GM13977 (cell line): ENCODE measurements around the gene EFCAB8.

ENCODE experiments used
- DNase-seq: peaks from one replicate; pipeline ENCODE4 v3.0.0; 2012; ENCODE audit warnings: low spot score
- in situ Hi-C: fragments of 300-500 bp; cut with MboI; formaldehyde crosslinking; loops from one replicate; pipeline ENCODE4 v1.12.0; 2022; ENCODE audit warnings: low sequenced_read_pairs, low pct_unique_long_range_greater_than_20kb, mixed read lengths, inconsistent platforms; ENCODE audit not compliant: unreplicated experiment
- TF ChIP-seq, protein P1 (sequence below): IDR thresholded peaks from 2 replicates; pipeline ENCODE4 v1.5.1; 2012; ENCODE audit warnings: mild to moderate bottlenecking, control low read depth; ENCODE audit not compliant: insufficient read depth; ENCODE audit errors: extremely low read depth, missing control alignments

EFCAB8 gene

GRCh38 chr20:32830437-32830836 lies 28.3 kb upstream of the EFCAB8 start:
- TF ChIP-seq, protein P1, sequence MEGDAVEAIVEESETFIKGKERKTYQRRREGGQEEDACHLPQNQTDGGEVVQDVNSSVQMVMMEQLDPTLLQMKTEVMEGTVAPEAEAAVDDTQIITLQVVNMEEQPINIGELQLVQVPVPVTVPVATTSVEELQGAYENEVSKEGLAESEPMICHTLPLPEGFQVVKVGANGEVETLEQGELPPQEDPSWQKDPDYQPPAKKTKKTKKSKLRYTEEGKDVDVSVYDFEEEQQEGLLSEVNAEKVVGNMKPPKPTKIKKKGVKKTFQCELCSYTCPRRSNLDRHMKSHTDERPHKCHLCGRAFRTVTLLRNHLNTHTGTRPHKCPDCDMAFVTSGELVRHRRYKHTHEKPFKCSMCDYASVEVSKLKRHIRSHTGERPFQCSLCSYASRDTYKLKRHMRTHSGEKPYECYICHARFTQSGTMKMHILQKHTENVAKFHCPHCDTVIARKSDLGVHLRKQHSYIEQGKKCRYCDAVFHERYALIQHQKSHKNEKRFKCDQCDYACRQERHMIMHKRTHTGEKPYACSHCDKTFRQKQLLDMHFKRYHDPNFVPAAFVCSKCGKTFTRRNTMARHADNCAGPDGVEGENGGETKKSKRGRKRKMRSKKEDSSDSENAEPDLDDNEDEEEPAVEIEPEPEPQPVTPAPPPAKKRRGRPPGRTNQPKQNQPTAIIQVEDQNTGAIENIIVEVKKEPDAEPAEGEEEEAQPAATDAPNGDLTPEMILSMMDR: no peak
- in situ Hi-C loops: no loop called here
- DNase-seq: no peak

GRCh38 chr20:32831982-32832381 lies 26.7 kb upstream of the EFCAB8 start:
- TF ChIP-seq, protein P1: no peak
- in situ Hi-C loops: no loop called here
- DNase-seq: no peak

GRCh38 chr20:32832664-32833063 lies 26.1 kb upstream of the EFCAB8 start:
- in situ Hi-C loops: no loop called here
- no peak for DNase-seq
- TF ChIP-seq, protein P1: no peak

DNA sequence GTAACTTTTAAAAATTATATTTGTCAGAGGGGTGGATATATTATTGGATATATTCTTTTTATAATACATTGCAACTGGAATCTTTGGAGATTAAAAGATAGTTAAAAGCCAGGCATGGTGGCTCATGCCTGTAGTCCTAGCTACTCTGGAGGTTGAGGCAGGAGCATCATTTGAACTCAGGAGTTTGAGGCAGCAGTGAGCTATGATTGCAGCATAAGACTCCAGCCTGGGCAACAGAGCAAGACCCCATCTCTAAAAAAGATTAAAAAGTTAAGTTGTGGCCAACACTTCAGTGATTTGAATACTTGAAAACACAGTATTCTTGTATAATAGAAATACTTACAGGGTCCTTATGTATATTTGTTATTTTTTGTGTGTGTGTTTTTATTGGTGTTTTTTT lies 23.8 kb upstream of the EFCAB8 start:
- no peak for DNase-seq
- TF ChIP-seq, protein P1: no peak
- in situ Hi-C loops: no loop called here

DNA sequence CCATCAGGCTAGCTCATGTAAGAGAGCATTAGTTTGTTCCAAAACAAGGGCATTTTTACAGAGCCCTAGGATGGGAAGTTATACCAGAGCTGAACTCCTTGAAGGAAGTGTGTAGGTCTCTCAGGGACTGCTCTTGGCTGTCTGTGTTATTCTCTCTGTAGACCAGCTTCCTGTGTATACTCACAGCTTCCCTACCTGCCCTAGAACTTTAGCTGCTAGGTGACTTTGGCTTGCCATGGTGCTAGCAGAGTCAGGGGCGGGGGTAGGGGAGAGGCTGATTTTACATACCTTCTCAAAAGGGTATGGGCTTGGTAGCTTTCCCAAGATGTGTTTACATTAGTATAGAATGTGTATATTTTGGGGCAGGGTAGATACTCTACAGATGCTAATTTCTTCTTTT lies 21.6 kb upstream of the EFCAB8 start:
- TF ChIP-seq, protein P1: no peak
- in situ Hi-C loops: no loop called here
- DNase-seq: no peak

- TF ChIP-seq, protein P1: no peak
- in situ Hi-C loops: no loop called here
- no peak for DNase-seq
Observed at GRCh38 chr20:32839227-32839981, 19.3 kb upstream of the EFCAB8 start.
